Fibroblast of skin of right quadriceps (primary cell): Measurements from ENCODE around the gene CBX8.
A peak's percentile ranks its signal among the peaks of the same experiment; 100 is the strongest.
"Not testable (repeated sequence)": the region's sequence is repeated elsewhere in the genome, so short reads cannot be mapped to it uniquely, and the experiment has no call there.

Experiments
- DNase-seq: peaks from one replicate; pipeline ENCODE4 v3.0.0-alpha.2; 2013

CBX8 gene

DNA sequence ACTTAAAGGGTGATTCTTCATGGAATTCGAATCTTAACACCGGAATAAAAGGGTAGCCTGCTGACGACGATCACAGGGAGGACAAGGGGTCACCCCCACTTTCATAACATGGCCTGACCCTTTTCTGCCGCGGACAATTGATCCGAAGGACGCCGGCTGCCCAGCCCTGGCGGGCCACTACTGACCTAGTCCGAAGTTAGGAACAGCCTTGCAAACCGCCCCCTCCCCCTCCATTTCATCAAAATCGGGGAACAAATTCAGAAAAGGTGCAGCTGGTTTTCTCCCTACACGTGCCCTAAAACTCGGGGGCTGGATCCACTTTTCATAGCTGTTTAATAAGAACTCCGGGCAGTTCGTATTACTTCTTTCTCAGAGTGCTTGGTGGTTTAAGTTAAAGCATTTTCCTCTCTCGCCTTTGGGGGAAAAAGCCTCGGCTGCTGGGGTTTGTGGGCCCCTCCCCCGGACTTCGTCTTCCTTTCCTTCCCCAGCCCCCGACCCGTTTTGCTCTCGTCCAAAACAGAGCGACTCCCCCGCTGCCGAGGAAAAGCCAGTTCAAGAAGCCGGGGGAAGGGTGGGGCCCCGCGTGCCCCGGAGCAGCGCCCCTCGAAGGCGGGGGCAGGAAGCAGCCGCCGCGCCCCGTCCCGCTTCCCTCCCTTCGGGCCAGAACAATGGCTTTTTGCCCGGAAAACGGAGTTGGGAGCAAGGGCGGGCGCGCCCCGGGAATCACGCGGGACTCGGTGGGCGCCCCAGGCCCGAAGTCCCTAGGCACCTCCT is 19.6 kb downstream of the CBX8 start:
- DNase-seq = peak; percentile 69

DNA sequence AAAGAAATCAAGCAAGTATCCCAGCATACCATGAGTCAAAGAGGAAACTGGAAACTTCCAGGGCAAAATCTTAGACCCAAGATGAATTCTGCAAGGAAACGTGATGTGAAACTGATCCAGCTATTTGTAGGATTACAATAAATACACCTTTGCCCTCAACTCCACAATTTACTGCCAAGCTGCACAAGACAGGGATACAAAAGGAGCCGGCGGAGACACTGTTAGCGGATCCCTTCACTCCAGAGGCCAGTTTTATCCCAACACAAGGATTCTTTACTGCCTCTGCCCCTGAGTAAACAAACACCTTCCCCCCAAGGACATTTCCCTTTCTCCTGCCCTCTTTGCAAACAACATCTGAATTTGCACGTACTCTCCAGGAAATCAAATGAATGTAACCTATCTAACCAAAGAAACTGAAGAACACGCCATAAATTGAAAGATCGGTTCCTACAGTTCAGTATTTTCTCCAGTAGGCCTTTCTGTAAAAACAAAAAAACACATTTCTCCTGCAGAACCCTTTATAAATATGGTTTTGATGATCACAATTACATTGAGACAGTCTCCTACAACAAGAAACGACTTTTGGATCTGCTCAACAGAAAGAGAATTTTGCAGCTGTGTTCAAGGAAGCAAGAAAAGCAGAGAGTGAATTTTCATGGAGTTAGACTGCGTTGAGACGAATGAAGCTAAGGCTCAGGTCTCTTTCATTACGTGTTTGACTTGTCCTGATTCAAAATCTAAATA is 20.3 kb downstream of the CBX8 start:
- no peak for DNase-seq

DNA sequence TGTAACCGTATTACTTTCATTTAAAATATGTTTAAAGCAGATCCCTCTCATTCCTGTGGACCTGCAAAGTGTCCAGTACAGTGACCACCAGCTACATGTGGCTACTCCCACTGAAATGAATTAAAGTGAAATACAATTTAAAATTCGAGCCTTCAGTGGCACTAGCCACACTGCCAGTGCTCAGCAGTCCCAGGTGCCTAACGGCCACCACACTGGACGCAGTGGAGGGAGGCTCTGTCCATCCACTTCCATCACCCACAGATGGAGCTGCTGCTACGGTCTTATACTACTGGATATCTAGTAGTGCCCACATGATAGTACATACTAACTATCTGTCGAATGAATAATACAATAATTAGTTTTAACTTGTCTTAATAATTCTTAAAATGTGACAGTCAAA is 21.2 kb downstream of the CBX8 start:
- no peak for DNase-seq

DNA sequence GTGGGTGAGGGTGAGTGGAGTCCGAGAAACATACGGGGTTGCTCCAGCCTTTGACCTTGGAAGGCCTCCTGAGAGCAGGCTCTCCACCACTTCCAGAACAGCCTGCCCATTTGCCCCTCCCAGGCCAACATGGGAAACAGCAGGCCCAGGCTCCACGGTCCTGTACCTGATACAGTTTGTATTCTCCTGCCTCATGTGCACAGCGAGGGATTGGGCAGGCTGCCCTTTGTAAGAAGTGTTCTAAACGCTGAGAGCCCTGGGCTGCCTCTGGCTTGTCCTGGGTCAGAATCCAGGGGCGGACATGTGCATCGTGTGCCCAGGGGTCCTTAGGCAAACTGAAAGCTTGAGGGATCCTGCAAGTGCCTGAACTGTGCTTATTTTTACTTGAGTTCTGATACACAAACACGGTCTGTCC is 22.3 kb downstream of the CBX8 start:
- no peak for DNase-seq

DNA sequence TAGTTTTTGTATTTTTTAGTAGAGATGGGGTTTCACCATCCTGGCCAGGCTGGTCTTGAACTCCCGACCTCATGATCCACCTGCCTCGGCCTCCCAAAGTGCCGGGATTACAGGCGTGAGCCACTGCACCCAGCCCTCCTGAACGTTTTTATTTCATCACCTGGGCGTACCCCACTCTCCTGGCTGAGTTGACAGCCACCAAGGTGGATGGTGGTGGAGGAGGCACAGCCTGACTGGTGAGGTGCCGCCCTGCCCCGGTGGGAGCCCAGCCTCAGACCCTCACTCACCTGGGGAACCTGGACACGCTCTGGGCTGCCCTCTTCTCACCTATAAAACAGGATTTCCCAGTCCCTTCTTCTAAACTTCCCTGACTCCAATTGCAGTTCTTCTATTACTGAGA is 24.2 kb downstream of the CBX8 start:
- DNase-seq = not testable (repeated sequence)

DNA sequence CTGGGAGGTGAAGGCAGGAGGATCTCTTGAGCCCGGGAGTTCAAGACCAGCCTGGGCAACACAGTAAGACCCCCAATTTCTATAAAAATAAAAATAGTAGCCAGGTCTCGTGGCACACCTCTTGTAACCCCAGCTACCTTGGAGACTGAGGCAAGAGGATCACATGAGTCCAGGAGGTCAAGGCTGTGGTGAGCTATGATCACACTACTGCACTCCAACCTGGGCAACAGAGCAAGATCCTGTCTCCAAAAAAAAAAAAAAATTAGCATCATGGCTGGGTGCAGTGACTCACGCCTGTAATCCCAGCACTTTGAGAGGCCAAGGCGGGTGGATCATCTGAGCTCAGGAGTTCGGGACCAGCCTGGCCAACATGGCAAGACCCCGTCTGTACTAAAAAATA is 25.6 kb downstream of the CBX8 start:
- DNase-seq = no peak

DNA sequence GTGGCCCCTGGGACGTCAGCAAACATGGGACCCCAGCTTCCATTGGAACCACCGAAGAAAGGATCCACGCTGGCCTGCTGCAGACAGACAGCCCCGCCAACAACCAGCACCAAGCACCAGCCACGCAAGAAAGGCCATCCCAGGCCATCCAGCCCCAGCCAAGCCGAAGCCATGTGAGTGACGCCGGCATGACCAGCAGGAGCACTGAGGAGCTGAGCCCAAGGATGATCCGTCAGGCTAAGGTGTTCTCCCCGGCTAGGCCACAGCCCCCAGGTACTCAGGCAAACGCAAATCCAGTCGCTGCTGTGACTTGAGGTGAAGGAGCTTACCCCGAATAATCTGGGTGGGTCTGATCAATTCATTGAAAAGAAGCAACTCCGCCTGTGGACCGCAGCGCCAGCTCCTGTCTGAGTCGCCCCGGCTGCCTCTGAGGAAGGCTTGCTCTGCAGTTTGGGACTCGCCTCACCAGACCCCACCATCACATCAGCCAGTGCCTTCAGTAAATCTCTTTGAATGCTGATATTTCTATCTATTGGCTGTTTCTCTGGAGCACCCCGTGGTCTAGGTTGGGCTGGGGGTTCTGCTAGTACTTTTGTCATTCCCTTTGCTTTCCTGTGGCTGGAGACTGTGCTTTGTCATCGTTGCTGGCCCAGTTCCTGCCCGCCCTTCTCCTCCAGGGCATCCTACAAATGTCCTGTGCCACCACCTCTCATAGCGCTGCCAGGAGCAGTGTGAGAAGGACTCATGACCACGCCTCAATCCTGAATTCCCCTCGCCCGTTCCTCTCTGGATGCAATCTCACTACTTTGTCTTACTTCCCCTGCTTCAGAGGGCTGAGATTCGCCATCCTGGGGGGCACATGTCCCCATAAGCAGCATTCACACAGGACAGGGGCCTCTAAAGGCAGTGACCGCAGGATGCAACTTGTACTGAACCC is 27.0 kb downstream of the CBX8 start:
- DNase-seq = no peak

DNA sequence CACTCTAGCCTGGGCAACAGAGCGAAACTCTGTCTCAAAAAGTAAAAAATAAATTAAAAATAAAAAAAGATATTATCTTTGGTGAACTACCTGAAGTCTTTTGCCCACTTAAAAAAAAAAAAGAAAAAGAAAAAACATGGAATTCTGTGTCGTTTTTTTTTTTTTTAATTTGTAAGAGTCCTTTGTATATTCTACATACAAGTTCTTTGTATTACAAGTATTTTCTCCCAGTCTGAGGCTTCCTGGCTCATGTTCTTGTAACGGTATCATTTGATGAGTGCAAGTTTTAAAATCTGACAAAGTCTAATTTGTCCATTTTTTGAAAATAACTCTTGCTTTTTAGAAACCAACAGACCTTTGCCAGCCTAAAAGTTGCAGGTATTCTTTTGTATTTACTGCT is 31.2 kb downstream of the CBX8 start:
- no peak for DNase-seq

DNA sequence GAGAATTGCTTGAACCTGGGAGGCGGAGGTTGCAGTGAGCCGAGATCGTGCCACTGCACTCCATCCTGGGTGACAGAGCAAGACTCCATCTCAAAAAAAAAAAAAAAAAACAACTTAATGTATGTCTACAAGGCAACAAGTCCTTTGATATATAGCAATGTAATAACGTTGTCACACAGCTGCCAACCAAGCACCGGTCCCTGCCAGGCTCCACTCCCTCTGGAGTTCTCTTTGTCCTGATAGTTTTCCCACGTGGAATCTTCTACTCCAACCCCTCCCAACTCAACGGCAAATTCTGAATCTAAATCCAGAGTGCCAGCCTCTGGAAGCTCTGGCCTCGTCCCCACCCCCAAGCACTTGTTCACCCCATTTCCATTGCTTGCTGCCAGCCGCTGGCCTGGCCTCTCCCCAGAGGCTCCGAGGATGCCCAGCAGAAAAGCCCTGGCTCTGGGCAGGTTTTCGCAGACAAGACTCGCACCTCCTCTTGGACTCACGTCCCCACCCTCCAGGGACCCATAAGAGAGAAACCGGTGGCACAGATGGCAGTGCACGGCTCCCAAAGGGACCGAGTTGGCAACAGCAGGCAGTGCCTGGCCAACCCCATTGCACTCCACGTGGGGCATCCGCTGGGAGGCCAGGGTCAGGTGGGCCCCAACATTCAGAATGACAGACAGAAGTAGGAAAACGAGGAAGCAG is 34.8 kb downstream of the CBX8 start:
- DNase-seq = no peak

DNA sequence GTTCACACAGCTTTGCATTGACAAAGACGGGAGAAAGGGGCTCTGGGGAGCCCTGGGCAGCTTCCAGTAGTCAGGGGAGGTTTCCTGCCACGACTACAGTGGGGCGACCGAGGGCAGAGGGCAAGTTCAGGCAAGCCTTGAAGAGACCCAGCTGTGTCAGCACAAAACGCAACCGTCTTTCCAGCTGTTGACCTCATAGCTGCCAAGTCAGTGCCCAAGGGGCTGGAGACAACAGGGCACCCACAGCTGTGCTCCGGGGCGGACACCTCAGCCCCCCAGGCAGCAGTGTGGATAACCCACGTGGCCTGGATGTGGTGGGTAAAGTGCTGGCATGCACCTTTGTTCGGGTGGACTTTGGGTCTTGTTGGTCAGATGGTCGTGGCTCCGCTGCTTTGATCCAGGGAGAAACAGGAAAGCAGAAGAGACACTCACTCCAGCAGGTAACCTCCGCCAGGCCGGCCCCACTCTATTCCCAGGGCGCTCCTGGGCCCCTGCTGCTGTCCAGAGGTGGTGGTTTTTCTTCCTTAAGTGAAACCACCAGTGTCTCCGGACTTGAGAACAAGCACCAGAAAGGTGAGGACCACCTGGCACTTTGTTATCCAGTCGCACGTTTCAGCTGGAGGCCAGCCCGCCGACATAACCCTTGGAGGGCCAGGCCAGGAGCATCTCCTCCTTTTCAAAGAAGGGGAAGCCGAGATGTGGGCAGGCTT is 36.5 kb downstream of the CBX8 start:
- DNase-seq = no peak

DNA sequence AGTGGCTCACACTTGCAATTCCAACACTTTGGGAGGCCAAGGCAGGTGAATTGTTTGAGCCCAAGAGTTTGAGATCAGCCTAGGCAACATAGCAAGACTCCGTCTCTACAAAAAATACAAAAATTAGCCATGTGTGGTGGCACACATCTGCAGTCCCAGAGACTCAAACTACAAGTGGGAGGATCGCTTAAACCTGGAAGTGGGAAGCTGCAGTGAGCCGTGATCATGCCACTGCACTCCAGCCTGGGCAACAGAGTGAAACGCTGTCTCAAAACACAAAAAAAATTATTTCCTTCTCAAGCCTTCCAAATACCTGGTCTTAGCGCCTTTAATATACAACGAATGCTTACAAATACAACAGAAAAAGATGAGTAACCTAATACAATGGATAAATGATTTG is 38.6 kb downstream of the CBX8 start:
- DNase-seq = no peak

DNA sequence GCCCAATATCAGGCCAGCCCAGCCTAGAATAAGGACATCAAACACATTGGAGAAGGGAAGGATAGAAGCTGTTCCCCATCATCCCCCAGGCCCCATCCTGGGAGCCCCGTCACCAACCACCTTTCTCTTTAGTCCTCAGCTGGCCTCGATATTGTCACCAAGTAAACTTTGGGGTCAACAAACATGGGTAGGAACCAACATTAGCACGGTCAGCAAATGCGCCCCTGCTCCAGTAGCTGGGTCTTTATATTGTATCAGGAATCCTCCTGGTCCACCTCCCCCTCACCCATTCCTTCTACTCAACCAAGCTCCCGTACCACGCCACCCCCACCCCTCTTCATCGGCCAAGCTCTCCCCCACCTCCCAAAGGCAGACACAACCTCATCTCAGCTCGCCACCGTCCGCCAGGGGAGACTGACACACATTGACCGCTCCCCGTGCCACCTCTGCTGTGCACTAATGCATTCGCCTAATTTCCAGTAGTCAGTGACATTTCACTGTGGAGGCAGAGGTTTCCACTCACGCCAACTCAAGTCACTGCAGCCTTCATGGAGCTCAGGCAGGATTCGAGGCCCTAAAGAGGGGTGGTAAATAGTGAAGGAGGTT is 39.6 kb downstream of the CBX8 start:
- DNase-seq = no peak

DNA sequence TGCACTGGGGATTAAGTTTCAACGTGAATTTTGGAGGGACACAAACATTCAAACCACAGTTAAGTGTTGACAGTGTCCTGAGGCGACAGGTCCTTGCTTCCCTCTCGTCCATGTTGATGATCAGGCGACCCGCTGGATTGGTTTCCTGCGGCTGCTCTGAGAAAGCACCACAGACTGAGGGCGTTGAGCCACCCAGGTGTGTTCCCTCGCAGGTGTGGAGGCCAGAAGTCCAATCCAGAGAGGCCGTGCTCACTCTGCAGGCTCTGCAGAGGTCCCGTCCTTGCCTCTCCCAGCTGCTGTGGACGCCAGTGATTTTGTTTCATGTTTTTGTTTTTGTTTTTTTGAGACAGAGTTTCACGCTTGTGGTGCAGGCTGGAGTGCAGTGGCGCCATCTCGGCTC is 41.3 kb downstream of the CBX8 start:
- DNase-seq = no peak

DNA sequence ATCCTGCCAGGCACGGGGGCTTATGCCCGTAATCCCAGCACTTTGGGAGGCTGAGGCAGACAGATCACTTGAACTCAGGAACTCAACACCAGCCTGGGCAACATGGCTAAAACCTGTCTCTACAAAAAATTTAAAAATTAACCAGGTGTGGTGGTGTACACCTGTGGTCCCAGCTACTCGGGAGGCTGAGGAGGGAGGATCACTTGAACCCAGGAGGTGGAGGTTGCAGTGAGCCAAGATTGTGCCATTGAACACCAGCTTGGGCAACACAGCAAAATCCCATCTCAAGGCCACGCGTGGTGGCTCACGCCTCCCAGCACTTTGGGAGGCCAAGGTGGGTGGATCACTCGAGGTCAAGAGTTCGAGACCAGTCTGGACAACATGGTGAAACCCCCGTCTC is 42.0 kb downstream of the CBX8 start:
- DNase-seq = not testable (repeated sequence)

DNA sequence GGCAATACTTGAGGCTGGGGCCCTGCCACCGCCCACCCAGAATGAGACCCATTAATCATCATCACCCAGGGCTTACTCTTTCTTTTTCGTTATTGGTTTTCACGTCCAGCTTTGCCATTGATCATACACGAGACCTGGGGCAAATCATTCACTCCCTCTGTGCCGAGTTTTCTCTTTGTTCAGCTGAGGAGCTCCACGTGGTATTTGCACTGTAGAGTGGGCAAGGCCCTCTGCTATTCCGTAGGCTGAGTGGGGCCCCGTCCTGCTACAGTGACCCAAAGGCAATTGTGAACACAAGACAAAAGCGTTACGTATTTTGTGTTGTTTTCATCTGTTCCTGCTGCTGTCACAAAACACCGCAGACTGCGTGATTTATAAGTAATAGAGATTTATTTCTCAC is 42.5 kb downstream of the CBX8 start:
- DNase-seq = no peak

DNA sequence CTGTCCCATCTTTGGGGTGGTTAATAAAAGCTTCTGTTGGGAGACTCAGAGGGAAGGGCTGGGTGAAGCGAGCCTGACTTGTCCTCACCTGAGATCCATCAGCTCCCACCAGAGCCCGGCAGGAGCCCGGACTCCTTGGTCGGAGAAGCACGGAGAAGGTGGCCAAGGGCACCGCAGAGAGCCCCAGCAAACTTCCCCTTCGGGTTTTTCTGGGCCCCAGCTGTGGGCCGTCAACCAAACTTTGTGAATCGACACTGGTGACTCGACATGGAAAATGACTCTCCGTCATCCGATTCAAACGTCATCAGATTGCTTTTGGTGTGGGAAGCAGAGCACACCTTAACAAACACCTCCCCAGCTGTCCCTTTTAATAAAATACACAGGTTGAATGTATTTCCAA is 44.7 kb downstream of the CBX8 start:
- DNase-seq = no peak

DNA sequence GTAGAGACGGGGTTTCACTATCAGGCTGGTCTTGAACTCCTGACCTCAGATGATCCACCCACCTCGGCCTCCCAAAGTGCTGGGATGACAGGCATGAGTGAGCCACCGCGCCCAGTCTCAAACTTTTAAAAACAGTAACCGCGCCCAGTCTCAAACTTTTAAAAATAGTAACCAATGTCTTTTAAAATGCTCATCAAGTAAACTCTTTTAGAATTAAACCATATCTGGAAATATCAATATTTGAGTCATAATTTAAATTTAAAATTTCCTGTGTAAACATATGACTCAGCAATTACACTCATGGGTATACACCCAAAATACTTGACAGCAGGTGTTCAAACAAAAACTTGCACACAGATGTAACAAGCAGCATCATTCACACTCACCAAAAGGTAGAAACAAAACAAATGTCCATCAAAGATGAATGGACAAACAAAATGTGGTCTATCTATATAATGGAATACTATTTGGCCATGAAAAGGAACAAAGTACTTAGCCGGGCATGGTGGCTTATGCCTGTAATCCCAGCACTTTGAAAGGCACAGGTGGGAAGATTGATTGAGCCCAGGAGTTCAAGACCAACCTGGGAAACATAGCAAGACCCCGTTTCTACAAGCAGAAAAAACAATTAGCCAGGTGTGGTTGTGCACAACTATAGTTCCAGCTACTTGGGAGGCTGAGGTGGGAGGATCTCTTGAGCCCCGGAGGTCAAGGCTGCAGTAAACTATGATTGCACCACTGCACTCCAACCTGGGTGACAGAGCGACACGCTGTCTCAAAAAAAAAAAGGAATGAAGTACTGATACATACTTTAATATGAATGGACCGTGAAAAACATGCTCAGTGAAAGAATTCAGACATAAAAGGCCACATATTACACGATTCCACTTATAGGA is 46.0 kb downstream of the CBX8 start:
- no peak for DNase-seq

DNA sequence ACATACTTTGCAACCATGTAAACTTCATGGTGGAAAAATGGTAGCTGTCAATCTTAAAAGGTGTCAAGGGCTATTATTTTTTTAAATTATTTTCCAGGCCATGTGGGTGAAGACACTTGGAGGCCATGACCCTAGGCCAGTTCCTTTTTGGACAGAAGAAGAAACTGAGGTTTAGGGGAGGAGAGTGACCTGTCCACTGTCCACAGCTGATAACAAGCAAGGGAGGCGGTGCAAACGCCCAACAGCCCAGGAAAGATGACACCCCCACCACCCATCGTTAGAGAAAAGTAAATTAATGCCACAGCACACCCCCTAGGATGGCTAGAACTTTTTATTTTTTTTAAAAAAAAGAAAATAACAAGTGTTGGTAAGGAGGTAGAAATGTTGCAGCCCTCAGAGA is 46.9 kb downstream of the CBX8 start:
- no peak for DNase-seq

DNA sequence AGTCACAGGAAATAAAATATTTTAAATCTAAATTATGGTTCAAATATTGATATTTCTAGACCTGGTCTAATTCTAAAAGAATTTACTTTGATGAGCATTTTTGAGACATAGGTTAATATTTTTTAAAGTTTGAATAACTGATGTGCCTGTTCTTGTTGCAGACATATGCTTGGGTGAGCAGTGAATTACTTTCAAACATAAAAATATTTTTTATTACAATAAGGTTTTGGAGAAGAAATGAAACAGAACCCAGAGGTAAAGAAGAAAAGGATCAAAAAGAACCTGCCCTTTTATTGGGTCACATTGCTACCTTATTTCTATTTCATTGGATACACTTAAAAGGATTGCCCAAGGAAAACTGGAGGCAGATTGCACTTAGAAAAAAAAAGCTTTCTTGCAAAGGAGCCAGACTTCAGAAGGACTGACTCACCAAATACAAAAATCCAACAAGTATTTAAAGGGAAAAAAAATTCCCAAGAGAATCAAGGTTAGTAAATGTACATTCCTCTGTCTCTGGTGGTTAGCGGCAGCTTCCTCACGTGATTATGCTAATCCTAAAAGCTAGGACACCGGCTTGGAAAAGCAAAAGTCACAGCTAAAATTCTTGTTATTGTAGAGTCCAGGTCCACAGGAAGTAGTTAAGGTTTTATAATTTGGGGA is 47.6 kb downstream of the CBX8 start:
- peak; percentile 70 for DNase-seq
